Hypothalamus (tissue), 51 donors: Measurements from ENCODE around the gene MECP2.

ENCODE experiments used
- DNase-seq, 51 donors: peaks; one replicate each; lab custom pipeline; 2025; lab: John Stamatoyannopoulos, UW

The MECP2 gene

DNA sequence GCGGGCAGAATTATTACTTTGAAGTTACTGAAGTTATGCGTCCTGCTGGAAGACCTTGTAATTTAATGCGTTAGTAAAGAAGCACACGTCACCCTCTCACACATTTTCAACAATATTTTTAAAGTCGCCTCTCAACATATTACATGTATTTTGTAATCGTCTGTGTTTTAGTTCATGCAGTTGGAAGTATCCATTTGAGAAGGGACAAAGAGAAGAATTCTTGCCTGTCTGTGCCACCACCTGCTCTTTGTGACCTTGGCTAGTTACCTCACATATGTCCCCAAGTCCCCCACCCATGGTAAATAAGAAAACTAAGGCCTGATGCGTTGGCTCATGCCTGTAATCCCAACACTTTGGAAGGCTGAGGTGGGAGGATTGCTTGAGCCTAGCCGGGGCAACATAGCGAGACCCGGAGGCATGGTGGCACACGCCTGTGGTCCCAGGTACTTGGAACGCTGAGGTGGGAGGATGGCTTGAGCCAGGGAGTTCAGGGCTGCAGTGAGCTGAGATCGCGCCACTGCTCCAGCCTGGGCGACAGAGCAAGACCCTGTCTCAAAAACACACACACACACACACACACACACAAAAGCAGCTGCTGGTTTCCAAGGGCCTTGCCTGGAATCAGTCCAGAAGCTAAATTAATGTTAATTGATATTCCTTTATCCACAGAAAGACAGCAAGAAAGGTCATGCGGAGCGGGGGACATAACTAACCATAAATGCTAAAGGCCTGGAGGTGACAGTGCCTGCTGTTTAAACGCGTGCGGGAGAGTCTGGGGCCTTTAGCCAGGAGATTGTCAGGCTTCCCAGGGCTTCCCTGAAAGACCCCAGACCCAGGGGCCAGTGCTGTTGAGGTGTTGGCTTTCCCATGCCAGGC lies 124.2 kb downstream of the MECP2 start:
- DNase-seq, result no peak

- DNase-seq, result peak; percentile 5 to 90 (median 69)
Observed at GRCh38 chrX:153972368-153973126, 125.0 kb downstream of the MECP2 start, which contains the start of gene TMEM187. TMEM187 (plus strand) TSS chrX:153972754; CDS start chrX:153982063, 9,309 bp downstream.
